ENCODE measurements around the gene TMEM203.

- TF ChIP-seq, protein P1, sequence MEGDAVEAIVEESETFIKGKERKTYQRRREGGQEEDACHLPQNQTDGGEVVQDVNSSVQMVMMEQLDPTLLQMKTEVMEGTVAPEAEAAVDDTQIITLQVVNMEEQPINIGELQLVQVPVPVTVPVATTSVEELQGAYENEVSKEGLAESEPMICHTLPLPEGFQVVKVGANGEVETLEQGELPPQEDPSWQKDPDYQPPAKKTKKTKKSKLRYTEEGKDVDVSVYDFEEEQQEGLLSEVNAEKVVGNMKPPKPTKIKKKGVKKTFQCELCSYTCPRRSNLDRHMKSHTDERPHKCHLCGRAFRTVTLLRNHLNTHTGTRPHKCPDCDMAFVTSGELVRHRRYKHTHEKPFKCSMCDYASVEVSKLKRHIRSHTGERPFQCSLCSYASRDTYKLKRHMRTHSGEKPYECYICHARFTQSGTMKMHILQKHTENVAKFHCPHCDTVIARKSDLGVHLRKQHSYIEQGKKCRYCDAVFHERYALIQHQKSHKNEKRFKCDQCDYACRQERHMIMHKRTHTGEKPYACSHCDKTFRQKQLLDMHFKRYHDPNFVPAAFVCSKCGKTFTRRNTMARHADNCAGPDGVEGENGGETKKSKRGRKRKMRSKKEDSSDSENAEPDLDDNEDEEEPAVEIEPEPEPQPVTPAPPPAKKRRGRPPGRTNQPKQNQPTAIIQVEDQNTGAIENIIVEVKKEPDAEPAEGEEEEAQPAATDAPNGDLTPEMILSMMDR (IDR thresholded peaks at IDR 0.05; ENCODE audit: low read depth, low read length), result no peak
- TF ChIP-seq MAX (IDR thresholded peaks at IDR 0.05; ENCODE audit: low read depth, low read length) (no peak), POLR2A (IDR thresholded peaks at IDR 0.05; ENCODE audit: extremely low read depth, insufficient read length) (peak; percentile 88)
Measured at GRCh38 chr9:137254624-137255447, 49.4 kb upstream of the TMEM203 start, which contains the start of gene NELFB.
